NCI-H1048 (cell line): Measurements from ENCODE around the gene LGSN.
"Not testable (repeated sequence)": the region's sequence is repeated elsewhere in the genome, so short reads cannot be mapped to it uniquely, and the experiment has no call there.

ENCODE experiments used
- DNase-seq: peaks from one replicate; lab custom pipeline; 2025; lab: John Stamatoyannopoulos, UW

Gene LGSN

GRCh38 chr6:63230511-63230910, 89.3 kb downstream of the LGSN start:
- DNase-seq, result not testable (repeated sequence)

DNA sequence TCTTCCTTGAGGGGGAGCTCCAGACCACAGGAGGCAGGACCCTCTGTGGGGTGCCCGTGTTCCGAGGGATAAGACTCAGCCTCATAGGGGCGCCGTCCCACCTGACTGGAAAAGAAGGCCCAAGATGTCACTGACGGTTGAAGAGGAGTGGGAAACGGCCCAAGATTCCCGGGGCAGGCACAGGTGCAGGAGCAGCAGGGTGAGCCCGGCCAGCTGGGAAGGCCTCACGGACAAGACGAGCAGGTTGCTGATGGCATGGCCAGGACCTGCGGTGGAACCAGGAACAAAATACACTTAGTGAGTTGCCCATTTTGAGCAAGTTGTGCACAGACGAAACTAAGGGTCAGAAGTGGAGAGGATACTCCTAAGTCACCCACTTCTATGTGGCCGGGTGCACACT, 89.8 kb downstream of the LGSN start:
- DNase-seq, result not testable (repeated sequence)

GRCh38 chr6:63227928-63228894, 91.6 kb downstream of the LGSN start:
- DNase-seq, result not testable (repeated sequence)

- DNase-seq, result not testable (repeated sequence)
These were observed 93.8 kb downstream of the LGSN start for GRCh38 chr6:63225987-63226386.
